NCI-H82 (cell line): ENCODE data around the gene SRCAP.
A peak's percentile ranks its signal among the peaks of the same experiment; 100 is the strongest.
"Not testable (repeated sequence)": the region's sequence is repeated elsewhere in the genome, so short reads cannot be mapped to it uniquely, and the experiment has no call there.

Experiments
- DNase-seq: peaks from one replicate; lab custom pipeline; 2025; lab: John Stamatoyannopoulos, UW

Gene SRCAP

GRCh38 chr16:30699615-30700099, 686 bp downstream of the SRCAP start:
- DNase-seq = no peak

- no peak for DNase-seq
Measured at GRCh38 chr16:30700491-30700890, 1.5 kb downstream of the SRCAP start.

GRCh38 chr16:30700971-30701370, 2.0 kb downstream of the SRCAP start:
- no peak for DNase-seq

GRCh38 chr16:30703071-30703470, 4.1 kb downstream of the SRCAP start:
- not testable (repeated sequence) for DNase-seq

- no peak for DNase-seq
Measured at GRCh38 chr16:30703971-30704370, 5.0 kb downstream of the SRCAP start.

- no peak for DNase-seq
Measured at GRCh38 chr16:30706046-30706445, 7.1 kb downstream of the SRCAP start.

GRCh38 chr16:30710971-30711370, 12.0 kb downstream of the SRCAP start:
- no peak for DNase-seq

- no peak for DNase-seq
Measured at GRCh38 chr16:30711712-30712111, 12.7 kb downstream of the SRCAP start.

- DNase-seq = no peak
Measured at GRCh38 chr16:30715750-30716445, 16.9 kb downstream of the SRCAP start.

GRCh38 chr16:30720086-30720485, 21.1 kb downstream of the SRCAP start:
- no peak for DNase-seq

- no peak for DNase-seq
Measured at GRCh38 chr16:30720694-30721093, 21.7 kb downstream of the SRCAP start.

GRCh38 chr16:30721167-30721566, 22.2 kb downstream of the SRCAP start:
- DNase-seq = no peak

GRCh38 chr16:30721606-30722005, 22.6 kb downstream of the SRCAP start:
- peak; percentile 82 for DNase-seq

GRCh38 chr16:30722443-30722842, 23.5 kb downstream of the SRCAP start:
- no peak for DNase-seq

- no peak for DNase-seq
Measured at GRCh38 chr16:30722916-30723315, 23.9 kb downstream of the SRCAP start.

GRCh38 chr16:30723725-30724355, 24.9 kb downstream of the SRCAP start:
- DNase-seq = no peak

GRCh38 chr16:30724641-30725417, 25.9 kb downstream of the SRCAP start:
- DNase-seq = no peak

- DNase-seq = no peak
Measured at GRCh38 chr16:30725418-30725792, 26.4 kb downstream of the SRCAP start.

GRCh38 chr16:30728321-30728720, 29.4 kb downstream of the SRCAP start:
- no peak for DNase-seq

- DNase-seq = no peak
Measured at GRCh38 chr16:30728899-30729672, 30.1 kb downstream of the SRCAP start.

GRCh38 chr16:30731411-30731810, 32.4 kb downstream of the SRCAP start:
- DNase-seq = no peak
